Heart left ventricle (tissue), 13 donors: ENCODE measurements around the gene SLC10A1.

Source experiments
- POLR2A ChIP-seq, 2 donors: fragments of 450-650 bp; IDR thresholded peaks; one replicate each; pipeline ENCODE4 v1.6.1; 2017; ENCODE audit warnings: antibody characterized with exemption in 2 of 2, mild to moderate bottlenecking in 2 of 2, moderate library complexity in 2 of 2
- TF ChIP-seq, protein P1 (sequence below), 12 donors: fragments of 200-600 bp; sonication (generic) in 4 of 12; IDR thresholded peaks; one replicate each; pipeline versions ENCODE4 v1.5.0 to v1.8.0; 2018 to 2022; ENCODE audit warnings: antibody characterized with exemption in 12 of 12, mild to moderate bottlenecking in 5 of 12
- donor health status: ischemic (EF 13 %, LVEDD 7.1; RV severe dilation, severe dysfunction).
- donor health status: DM: no; HTN: yes; CAD: no.
- donor health status: DM: no; HTN: no; CAD: no.
- donor health status: ischemic (EF 25% LVEDD 6.9; RV normal size, moderate dysfunction).
- donor health status: ischemic (EF 25% LVEDD 5.7; RV mildly dilated, moderate dysfunction).
- donor health status: ischemic (EF 35%, LVEDD 5.7; RV mildly dilated, moderate dysfunction).
- donor health status: nonischemic (EF 11% LVEDD 7.7; RV severe dilation, severe dysfunction).
- donor health status: DM: yes; HTN: yes; CAD: no.
- donor health status: PGD.
- donor health status: ischemic (EF 29% LVEDD 5.4; RV normal size, mild dysfunction).
- donor health status: nonischemic (EF 23%, LVEDD 6.1; RV moderate dilation, normal function).

DNA sequence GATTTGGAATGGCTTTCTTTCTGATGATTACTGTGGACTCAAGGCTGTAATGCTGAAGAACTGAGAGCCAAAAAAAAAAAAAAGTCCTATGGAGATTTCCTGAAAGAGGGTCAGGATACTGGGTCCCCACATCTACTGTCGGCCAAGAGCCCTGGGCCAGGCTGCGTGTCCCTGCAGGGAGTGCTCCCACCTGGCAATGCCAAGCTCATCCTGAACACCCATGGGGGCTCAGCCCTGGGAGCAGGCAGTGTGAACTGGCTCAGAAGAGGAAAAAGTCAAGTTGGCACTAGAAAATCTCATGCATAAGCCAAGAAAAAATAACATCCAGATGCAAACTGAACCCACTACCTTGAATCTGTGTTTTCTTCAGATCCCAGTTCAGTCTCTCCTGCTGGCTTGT lies 47.1 kb upstream of the SLC10A1 start:
- no peak for TF ChIP-seq POLR2A (IDR thresholded peaks at IDR 0.05)
- TF ChIP-seq, protein P1, sequence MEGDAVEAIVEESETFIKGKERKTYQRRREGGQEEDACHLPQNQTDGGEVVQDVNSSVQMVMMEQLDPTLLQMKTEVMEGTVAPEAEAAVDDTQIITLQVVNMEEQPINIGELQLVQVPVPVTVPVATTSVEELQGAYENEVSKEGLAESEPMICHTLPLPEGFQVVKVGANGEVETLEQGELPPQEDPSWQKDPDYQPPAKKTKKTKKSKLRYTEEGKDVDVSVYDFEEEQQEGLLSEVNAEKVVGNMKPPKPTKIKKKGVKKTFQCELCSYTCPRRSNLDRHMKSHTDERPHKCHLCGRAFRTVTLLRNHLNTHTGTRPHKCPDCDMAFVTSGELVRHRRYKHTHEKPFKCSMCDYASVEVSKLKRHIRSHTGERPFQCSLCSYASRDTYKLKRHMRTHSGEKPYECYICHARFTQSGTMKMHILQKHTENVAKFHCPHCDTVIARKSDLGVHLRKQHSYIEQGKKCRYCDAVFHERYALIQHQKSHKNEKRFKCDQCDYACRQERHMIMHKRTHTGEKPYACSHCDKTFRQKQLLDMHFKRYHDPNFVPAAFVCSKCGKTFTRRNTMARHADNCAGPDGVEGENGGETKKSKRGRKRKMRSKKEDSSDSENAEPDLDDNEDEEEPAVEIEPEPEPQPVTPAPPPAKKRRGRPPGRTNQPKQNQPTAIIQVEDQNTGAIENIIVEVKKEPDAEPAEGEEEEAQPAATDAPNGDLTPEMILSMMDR (IDR thresholded peaks at IDR 0.05): no peak
